A172 (cell line): ENCODE measurements around the gene ADARB2. TPM values are rescaled to one million over a fixed set of nuclear protein-coding genes. Genes with fewer than 3 reads are reported as not detected.

ENCODE experiments used
- DNase-seq: peaks from one replicate; pipeline ENCODE4 v3.0.0-alpha.2; 2015; ENCODE audit warnings: low spot score
- total RNA-seq: library from RNA; depleted of rRNA; stranded (reverse); fragments of >200 nt; shearing (Covaris generic); gene quantifications from 2 replicates; pipeline ENCODE4 v1.2.3, GENCODE V29; 2014

Gene ADARB2
- total RNA-seq, 1 experiment from 2014 or later: 1.2 TPM

GRCh38 chr10:1498746-1499358 lies 238.5 kb downstream of the ADARB2 start:
- no peak for DNase-seq

DNA sequence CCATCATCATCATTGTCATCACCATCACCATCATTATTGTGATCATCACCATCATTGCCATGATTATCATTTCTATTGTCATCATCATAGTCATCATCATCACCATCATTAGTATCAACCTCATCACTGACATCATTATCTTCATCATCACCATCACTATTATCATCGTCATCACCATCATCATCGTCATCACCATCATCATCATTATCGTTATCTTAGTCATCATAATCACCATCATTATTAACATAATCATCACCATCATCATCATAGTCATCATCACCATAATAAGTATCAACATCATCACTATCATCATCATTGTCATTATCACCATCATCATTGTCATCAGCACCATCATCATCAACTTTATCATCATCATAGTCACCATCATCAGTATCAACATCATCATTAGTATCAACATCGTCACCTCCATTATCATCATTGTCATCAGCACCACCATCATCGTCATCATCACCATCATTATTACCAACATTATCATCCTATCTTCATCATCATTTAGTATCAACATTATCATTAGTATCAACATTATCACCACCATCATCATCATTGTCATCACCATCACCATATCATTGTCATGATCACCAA lies 241.3 kb downstream of the ADARB2 start:
- no peak for DNase-seq

- no peak for DNase-seq
These were observed 244.7 kb downstream of the ADARB2 start for GRCh38 chr10:1492641-1493040.

DNA sequence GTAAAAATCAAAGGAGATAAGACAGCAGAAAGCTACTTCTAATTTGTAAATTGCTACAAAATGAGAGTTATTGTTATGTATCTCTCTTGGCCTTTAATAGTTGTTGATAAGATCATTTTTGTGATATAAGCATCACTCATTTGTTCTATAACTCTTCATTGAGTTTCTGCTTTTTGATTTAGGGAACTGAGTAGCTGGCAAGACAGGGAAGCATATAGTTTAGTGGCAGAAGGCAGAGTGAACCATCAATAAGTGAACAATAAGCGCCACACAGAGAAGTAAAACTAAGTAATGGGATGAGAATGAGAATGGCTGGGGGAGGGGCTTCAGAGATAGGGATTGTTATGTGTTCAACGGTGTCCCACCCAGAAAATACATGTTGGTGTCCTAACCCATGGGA lies 245.4 kb downstream of the ADARB2 start:
- DNase-seq: no peak

GRCh38 chr10:1489801-1490200 lies 247.5 kb downstream of the ADARB2 start:
- DNase-seq: no peak

GRCh38 chr10:1488970-1489548 lies 248.3 kb downstream of the ADARB2 start:
- no peak for DNase-seq

GRCh38 chr10:1486841-1487687 lies 250.3 kb downstream of the ADARB2 start:
- no peak for DNase-seq

DNA sequence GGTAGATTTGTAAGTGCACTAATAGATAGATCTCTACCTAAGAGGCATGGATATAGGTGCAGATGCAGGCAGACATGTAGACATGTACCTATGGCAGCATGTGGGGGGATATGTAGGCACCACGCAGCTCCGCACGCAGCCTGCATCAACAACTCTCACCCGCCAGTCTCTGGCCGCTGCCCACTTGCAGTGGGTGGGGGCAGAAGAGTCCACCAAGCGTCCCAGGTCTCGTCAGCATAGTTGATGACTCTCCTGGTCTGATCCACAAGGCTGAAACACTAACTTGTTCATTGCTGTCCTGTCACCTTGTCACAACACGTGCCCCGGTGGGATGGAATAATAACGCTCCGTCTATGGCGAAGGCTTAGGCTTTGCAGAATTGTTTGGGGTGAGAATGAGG lies 252.0 kb downstream of the ADARB2 start:
- DNase-seq: no peak

DNA sequence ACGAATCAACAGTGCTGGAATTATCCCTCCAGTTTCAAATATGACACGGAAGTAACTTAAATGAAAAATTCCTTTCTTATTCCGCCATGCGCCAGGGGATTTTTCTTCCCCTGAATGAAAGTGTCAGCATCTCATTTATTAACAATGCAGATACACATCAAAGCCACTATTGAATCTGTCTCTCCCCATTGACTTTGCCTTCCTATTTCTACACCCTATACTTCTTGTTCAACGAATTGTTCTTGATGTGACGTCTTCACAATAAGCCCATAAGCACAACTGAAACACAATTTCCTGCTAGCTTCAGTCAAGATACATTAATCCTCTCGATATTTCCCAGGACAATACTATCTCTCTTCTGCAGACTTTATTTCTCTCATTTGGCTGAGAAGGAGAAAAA lies 253.5 kb downstream of the ADARB2 start:
- DNase-seq: no peak

DNA sequence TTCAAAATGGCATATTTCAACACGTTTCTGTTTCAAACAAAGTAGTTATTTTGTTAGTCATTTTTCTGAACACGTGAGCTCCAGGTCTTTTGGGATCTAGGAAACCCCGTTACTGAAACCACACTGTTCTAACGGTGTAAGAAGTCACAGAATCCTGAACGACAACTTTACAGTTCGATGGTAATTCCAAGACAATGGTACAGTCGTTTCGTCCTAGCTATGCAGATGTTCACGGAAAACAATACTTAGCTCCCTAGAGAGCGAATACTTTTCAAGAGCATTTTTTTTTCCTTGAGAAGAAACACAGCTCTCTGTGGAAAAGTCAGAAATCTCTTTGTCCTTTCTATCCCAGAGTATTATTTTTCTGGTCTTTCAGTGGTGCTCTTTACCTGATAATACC lies 254.1 kb downstream of the ADARB2 start:
- DNase-seq: no peak

DNA sequence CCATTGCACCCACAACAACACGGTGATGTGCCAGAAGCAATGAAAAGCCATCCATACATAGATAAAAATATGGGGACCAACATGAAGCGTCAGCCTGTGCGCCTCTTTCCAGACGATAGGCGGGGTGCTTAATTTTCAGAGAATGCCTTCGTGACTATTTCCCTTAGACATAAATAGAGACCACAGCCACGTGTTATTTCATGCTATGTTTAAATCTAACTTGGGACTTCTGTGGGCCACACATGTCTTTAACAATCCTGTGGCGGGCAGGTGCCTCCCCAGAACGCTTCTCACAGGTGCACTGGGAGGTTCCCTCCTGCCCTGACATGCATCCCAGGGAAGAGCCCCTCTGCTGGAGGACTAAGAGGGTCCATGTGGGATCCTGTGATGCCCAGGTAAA lies 259.7 kb downstream of the ADARB2 start:
- no peak for DNase-seq

DNA sequence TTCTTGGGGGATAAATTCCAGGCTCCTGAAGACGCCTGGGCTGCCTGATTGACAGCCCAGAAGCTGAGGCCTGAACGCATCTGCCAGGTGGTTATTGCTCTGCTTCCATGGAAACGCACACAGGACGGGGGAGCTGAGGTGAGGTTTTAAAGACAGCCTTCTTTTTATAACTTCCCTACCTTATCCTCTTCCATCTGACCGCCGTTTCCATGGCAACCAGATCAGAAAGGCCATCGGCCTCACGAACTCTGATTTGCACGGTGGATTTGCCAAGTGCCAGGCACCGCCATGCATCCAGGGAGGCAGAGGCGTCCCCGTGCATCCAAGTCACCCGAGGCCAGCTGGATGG lies 260.9 kb downstream of the ADARB2 start:
- no peak for DNase-seq

- no peak for DNase-seq
These were observed 261.4 kb downstream of the ADARB2 start for GRCh38 chr10:1475771-1476454.

DNA sequence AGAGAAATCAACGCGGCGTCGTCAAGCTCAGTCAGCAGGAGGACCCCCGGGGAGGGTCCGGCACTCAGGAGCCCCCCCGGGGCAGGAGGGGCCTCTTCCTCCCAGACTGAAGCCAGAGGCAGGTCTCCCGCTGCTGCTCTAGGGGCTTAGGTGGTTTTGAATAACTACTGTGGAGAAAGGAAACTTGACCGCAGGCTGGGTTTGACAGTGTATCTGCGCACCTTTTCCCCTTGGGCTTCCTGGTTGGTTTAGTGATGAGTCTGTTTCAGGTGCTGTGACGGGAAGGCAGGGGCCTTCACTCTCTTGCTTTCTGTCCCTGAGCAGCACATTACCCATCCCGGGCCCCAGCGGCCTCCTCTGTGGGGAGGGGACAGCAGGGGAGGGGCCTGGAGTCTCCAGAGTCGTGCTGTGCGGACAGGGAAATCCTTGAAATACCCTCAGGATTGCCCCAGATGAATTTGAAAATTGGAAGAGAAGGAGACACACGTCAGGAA lies 262.2 kb downstream of the ADARB2 start:
- DNase-seq: no peak

- no peak for DNase-seq
These were observed 262.8 kb downstream of the ADARB2 start for GRCh38 chr10:1474376-1475097.

- no peak for DNase-seq
These were observed 263.5 kb downstream of the ADARB2 start for GRCh38 chr10:1473874-1474273.

- no peak for DNase-seq
These were observed 265.0 kb downstream of the ADARB2 start for GRCh38 chr10:1472178-1472958.

- DNase-seq: no peak
These were observed 268.5 kb downstream of the ADARB2 start for GRCh38 chr10:1468811-1469210.

GRCh38 chr10:1467334-1468076 lies 269.8 kb downstream of the ADARB2 start:
- no peak for DNase-seq
